K562 (cell line): ENCODE results near the gene FKRP. TPM values are rescaled to one million over a fixed set of nuclear protein-coding genes. Genes with fewer than 3 reads are reported as not detected.
A peak's percentile ranks its signal among the peaks of the same experiment; 100 is the strongest.

Experiments used
- ATAC-seq: fragments of 200-7000 bp; cut with Tn5 transposase; 3 replicates; pipeline ENCODE4 v1.9.1; 2020; ENCODE audit warnings: moderate library complexity
- BruUV-seq: library from RNA; stranded (reverse); fragments of 400-500 nt; replicated peaks from 2 replicates; lab custom pipeline; 2021; lab: Mats Ljungman, UMichigan
- CTCF ChIA-PET: fragments of 300-600 bp; formaldehyde crosslinking; extraction: SDS; loops from one replicate; lab custom pipeline; 2021; ENCODE audit warnings: low intra/inter-chr PET ratio; lab: Yijun Ruan, JAX
- POLR2A ChIA-PET: fragments of 300-600, 350-650 bp; sonication (Branson Sonifier 250); formaldehyde crosslinking; extraction: SDS; loops from one replicate; lab custom pipeline; 2021; ENCODE audit warnings: antibody characterized with exemption, inconsistent platforms; lab: Yijun Ruan, JAX
- DNase-seq, 4 experiments: peaks; one replicate each; pipeline versions ENCODE4 v3.0.0 to v3.0.0-alpha.2; 2011 to 2018; ENCODE audit warnings: low spot score in 3 of 4, mixed read lengths in 3 of 4; ENCODE audit errors: extremely low read depth in 1 of 4
- FAIRE-seq: peaks from 2 replicates; lab custom pipeline; 2011; peaks lifted over from hg19 to GRCh38; lab: Jason Lieb, UNC
- H2AFZ ChIP-seq: 2 replicates; pipeline ENCODE4 v1.6.0; 2011; ENCODE audit warnings: low read depth, low read length, control low read depth, inconsistent platforms
- H3K27ac ChIP-seq: fragments of 200-600 bp; 3 replicates; pipeline ENCODE4 v1.8.0; 2011; ENCODE audit warnings: low read depth, mild to moderate bottlenecking, control low read depth, inconsistent platforms, low read length, moderate library complexity, mixed read lengths; ENCODE audit errors: extremely low read depth
- H3K27me3 ChIP-seq, 2 experiments: fragments of 300-600 bp in 1 of 2; 2 replicates in 1 of 2; 3 replicates in 1 of 2; pipeline versions ENCODE4 v1.6.0 to v1.8.0; 2011; ENCODE audit warnings: inconsistent platforms in 2 of 2, low read length in 2 of 2, mild to moderate bottlenecking in 1 of 2, mixed read lengths in 1 of 2, moderate library complexity in 1 of 2; ENCODE audit not compliant: control insufficient read depth in 2 of 2, insufficient read depth in 2 of 2
- H3K36me3 ChIP-seq: fragments of 300-600 bp; 3 replicates; pipeline ENCODE4 v1.8.0; 2011; ENCODE audit warnings: mild to moderate bottlenecking, low read length, inconsistent platforms; ENCODE audit not compliant: control insufficient read depth, insufficient read depth
- H3K4me1 ChIP-seq, 2 experiments: fragments of 200-600 bp in 1 of 2; replicated peaks in 1 of 2; 2 replicates in 1 of 2; 3 replicates in 1 of 2; pipeline versions ENCODE4 v1.5.1 to v1.8.0; 2011; ENCODE audit warnings: inconsistent platforms in 2 of 2, low read length in 2 of 2, mild to moderate bottlenecking in 1 of 2, mixed read lengths in 1 of 2, moderate library complexity in 1 of 2; ENCODE audit not compliant: control insufficient read depth in 2 of 2, insufficient read depth in 2 of 2
- H3K4me2 ChIP-seq: 2 replicates; pipeline ENCODE4 v1.6.1; 2011; ENCODE audit warnings: low read length, control low read depth, inconsistent platforms, mixed read lengths; ENCODE audit not compliant: insufficient read depth
- H3K4me3 ChIP-seq: fragments of 200-600 bp; sonication (generic), shearing (Covaris generic); 2 replicates; pipeline ENCODE4 v1.5.1; 2016; ENCODE audit warnings: control low read depth, inconsistent platforms
- H3K79me2 ChIP-seq: fragments of 200-600 bp; 3 replicates; pipeline ENCODE4 v1.8.0; 2011; ENCODE audit warnings: low read length, inconsistent platforms; ENCODE audit not compliant: control insufficient read depth, insufficient read depth
- H3K9ac ChIP-seq, 2 experiments: 2 replicates each; pipeline versions ENCODE4 v1.6.0 to v1.6.1; 2011; ENCODE audit warnings: low read depth in 2 of 2, low read length in 2 of 2, control low read depth in 1 of 2, inconsistent platforms in 1 of 2, mild to moderate bottlenecking in 1 of 2, mixed read lengths in 1 of 2; ENCODE audit not compliant: insufficient read depth in 1 of 2
- H3K9me1 ChIP-seq: one replicate; pipeline ENCODE4 v1.6.0; 2011; ENCODE audit warnings: inconsistent platforms, mild to moderate bottlenecking, low read length, moderate library complexity; ENCODE audit not compliant: control insufficient read depth, insufficient read depth
- H3K9me3 ChIP-seq: replicated peaks from 2 replicates; pipeline ENCODE4 v1.5.1; 2011; ENCODE audit warnings: low read depth, low read length, inconsistent platforms; ENCODE audit not compliant: control insufficient read depth, insufficient read depth
- H4K20me1 ChIP-seq: replicated peaks from 2 replicates; pipeline ENCODE4 v1.6.1; 2011; ENCODE audit warnings: low read length, inconsistent platforms, mixed read lengths; ENCODE audit not compliant: control insufficient read depth, insufficient read depth
- FOXA1 ChIP-seq: fragments of 450-650 bp; IDR thresholded peaks from 2 replicates; pipeline ENCODE4 v1.6.1; 2016; ENCODE audit warnings: mild to moderate bottlenecking, borderline replicate concordance
- NR4A1 ChIP-seq, 2 experiments: fragments of 250-450 bp in 1 of 2; fragments of 450-650 bp in 1 of 2; sonication (Bioruptor Pico) in 1 of 2; IDR thresholded peaks; 2 replicates each; pipeline versions ENCODE4 v1.4.0 to v1.6.1; 2016 to 2020; ENCODE audit warnings: mild to moderate bottlenecking in 2 of 2, missing compliant biosample characterization in 1 of 2, missing genetic modification characterization in 1 of 2, moderate library complexity in 1 of 2
- PHB ChIP-seq: fragments of 250-450 bp; sonication (Bioruptor Pico); IDR thresholded peaks from 2 replicates; pipeline ENCODE4 v1.5.0; 2021
- RBFOX2 ChIP-seq: fragments of 200-400 bp; formaldehyde crosslinking; IDR thresholded peaks from 2 replicates; pipeline ENCODE4 v1.6.1; 2017; ENCODE audit warnings: low read depth, mild to moderate bottlenecking, low read length, moderate library complexity
- YBX1 ChIP-seq: fragments of 450-650 bp; IDR thresholded peaks from 2 replicates; pipeline ENCODE4 v1.7.1; 2016; ENCODE audit warnings: mild to moderate bottlenecking
- ZFP36 ChIP-seq: fragments of 150-350 bp; IDR thresholded peaks from 2 replicates; pipeline ENCODE4 v1.6.1; 2018; ENCODE audit warnings: low read length, low read depth; ENCODE audit not compliant: partially characterized antibody
- WGBS: fragments of 100-300 bp; shearing (Covaris generic); methylation state at CpG from one replicate; pipeline ENCODE4 v1.1.6; 2016; ENCODE audit warnings: low coverage, mixed read lengths; ENCODE audit not compliant: insufficient coverage; ENCODE audit errors: missing lambda C conversion rate; 5-methylcytosine and 5-hydroxymethylcytosine counted together
- in situ Hi-C: fragments of 300-500 bp; cut with MboI; formaldehyde crosslinking; loops from 4 replicates; pipeline ENCODE4 v1.15.0; 2018; ENCODE audit warnings: inconsistent platforms, mixed read lengths
- intact Hi-C: fragments of 100-400 bp; cut with micrococcal nuclease; formaldehyde crosslinking; loops from 2 replicates; pipeline ENCODE4 v1.14.2; 2022
- polyA plus RNA-seq, 8 experiments: library from polyadenylated mRNA; depleted of rRNA in 4 of 8; stranded (reverse) in 5 of 8; unstranded in 3 of 8; fragments of >200 nt; fragmentation: Nextera tagmentation in 2 of 8; fragmentation: Illumina TruSeq in 1 of 8; extraction: Ambion mirVana in 2 of 8; extraction: Trizol in 1 of 8; gene quantifications; 2 replicates each; pipeline versions ENCODE4 v1.2.1 to v1.2.3, GENCODE V29; 2011 to 2014; ENCODE audit warnings: inconsistent platforms in 1 of 8, missing spikeins in 1 of 8
- total RNA-seq, 7 experiments: library from RNA; depleted of rRNA in 6 of 7; stranded (reverse); fragments of >200 nt in 6 of 7; fragmentation: Illumina TruSeq in 2 of 7; extraction: Trizol in 2 of 7; gene quantifications; 2 replicates each; pipeline versions ENCODE4 v1.2.1 to v1.2.3, GENCODE V29; 2011 to 2021; ENCODE audit warnings: low replicate concordance in 1 of 7
- TF ChIP-seq, protein P1 (sequence below): sonication (generic); formaldehyde crosslinking; IDR thresholded peaks from 2 replicates; pipeline ENCODE4 v1.8.0; 2023; ENCODE audit warnings: missing genetic modification reagents, mild to moderate bottlenecking, borderline replicate concordance

Gene FKRP
- total and polyA plus RNA-seq, 9 of the 15 experiments (the other 6 are each of a cell fraction or from before 2014, with no cell fraction given): 0.68 to 16.1 (median 6.5) TPM

DNA sequence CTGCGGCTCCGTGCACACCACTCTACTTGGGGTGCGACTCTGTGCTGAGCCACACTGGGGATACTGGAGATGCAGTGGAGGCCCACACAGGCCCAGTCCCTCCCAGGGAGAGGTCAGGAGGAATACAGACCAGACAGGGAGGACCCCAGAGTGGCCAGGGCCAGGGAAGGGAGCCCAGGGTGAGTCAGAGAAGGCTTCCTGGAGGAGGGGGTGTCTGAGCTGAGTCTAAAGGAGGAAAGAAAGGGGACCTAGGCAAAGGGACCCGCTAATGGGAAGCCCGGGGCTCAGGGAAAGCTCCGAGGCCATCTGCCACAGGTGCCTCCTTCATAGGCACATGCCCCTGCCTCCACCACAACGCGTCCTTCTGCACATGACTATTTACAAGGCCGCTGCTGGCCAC lies 15.7 kb upstream of the FKRP start:
- FAIRE-seq: no peak
- peak overlapping the region; percentile 75; the same call in 2 of the 3 replicates for H3K27ac ChIP-seq
- H3K9me3 ChIP-seq: no peaks in the 10 kb centered on the region
- in situ Hi-C loops (no loop called here), intact Hi-C loops (no loop called here)
- ChIA-PET POLR2A (interaction anchor here (0.6 to 2.6 kb wide), 8 partner anchors 9 to 397 kb away, joined by 3 to 12 read pairs (median 5); no protein-coding TSS in a partner anchor), CTCF (interaction anchor here (1.4 kb wide), 1 partner anchor 200 kb away, joined by 4 read pairs; no protein-coding TSS in a partner anchor)
- peaks cover 8% of the 10 kb centered on the region for H3K9me1 ChIP-seq
- no peak for TF ChIP-seq PHB (CRISPR knock-in tag)
- peak; percentile 70 for TF ChIP-seq ZFP36
- H4K20me1 ChIP-seq: peaks cover 37% of the 10 kb centered on the region
- H3K4me3 ChIP-seq: no peak overlapping the region
- peaks cover 26 to 68% of the 10 kb centered on the region in 2 experiments for H3K4me1 ChIP-seq
- no peaks in the 10 kb centered on the region for H3K27me3 ChIP-seq
- H3K36me3 ChIP-seq: peaks cover 99% of the 10 kb centered on the region
- WGBS: 87% methylated on average over 9 of the region's 9 CpGs
- H3K79me2 ChIP-seq: peaks cover 62% of the 10 kb centered on the region
- H3K4me2 ChIP-seq: no peak overlapping the region
- ATAC-seq: no peak
- DNase-seq: no peak
- BruUV-seq: no TSS peak
- H2AFZ ChIP-seq: no peak overlapping the region
- peak overlapping the region; percentile 13 to 67; a peak in 3 of 4 replicates for H3K9ac ChIP-seq

DNA sequence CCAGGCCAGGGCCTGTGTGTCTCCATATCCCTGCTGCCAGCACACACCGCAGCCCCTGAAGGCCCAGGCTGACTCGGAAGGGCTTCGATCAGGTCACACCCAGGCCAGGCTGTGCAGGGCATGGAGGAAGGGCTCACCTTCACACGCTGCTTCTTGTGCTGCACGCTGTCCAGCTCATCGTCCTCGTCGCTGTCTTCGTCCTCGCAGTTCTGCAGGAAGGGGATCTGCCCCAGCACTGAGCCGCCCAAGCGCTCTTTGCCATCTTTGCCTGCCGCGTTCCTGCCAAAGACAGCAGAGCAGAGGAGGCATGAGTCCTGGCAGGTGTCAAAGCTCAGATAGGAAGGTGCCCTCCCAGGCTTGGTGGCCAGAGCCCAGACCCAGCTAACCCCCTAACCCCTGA lies 15.3 kb upstream of the FKRP start:
- H3K4me2 ChIP-seq: no peak overlapping the region
- H3K27ac ChIP-seq: peak overlapping the region; percentile 75
- H3K9me3 ChIP-seq: no peaks in the 10 kb centered on the region
- no peak for ATAC-seq
- ChIA-PET POLR2A (interaction anchor here (0.6 to 2.0 kb wide), 10 partner anchors 9 to 397 kb away, joined by 3 to 12 read pairs (median 4); no protein-coding TSS in a partner anchor), CTCF (no interaction called here)
- H4K20me1 ChIP-seq: peaks cover 37% of the 10 kb centered on the region
- no TSS peak for BruUV-seq
- FAIRE-seq: no peak
- TF ChIP-seq YBX1 (no peak), NR4A1 (CRISPR knock-in tag; IDR thresholded peaks at IDR 0.05) (0 out of 2 replicates have a peak, but pooled peaks have one; percentile 36), NR4A1 (tag; IDR thresholded peaks at IDR 0.05) (no peak), RBFOX2 (0 out of 2 replicates have a peak, but pooled peaks have one; percentile 45), FOXA1 (no peak)
- TF ChIP-seq, protein P1, sequence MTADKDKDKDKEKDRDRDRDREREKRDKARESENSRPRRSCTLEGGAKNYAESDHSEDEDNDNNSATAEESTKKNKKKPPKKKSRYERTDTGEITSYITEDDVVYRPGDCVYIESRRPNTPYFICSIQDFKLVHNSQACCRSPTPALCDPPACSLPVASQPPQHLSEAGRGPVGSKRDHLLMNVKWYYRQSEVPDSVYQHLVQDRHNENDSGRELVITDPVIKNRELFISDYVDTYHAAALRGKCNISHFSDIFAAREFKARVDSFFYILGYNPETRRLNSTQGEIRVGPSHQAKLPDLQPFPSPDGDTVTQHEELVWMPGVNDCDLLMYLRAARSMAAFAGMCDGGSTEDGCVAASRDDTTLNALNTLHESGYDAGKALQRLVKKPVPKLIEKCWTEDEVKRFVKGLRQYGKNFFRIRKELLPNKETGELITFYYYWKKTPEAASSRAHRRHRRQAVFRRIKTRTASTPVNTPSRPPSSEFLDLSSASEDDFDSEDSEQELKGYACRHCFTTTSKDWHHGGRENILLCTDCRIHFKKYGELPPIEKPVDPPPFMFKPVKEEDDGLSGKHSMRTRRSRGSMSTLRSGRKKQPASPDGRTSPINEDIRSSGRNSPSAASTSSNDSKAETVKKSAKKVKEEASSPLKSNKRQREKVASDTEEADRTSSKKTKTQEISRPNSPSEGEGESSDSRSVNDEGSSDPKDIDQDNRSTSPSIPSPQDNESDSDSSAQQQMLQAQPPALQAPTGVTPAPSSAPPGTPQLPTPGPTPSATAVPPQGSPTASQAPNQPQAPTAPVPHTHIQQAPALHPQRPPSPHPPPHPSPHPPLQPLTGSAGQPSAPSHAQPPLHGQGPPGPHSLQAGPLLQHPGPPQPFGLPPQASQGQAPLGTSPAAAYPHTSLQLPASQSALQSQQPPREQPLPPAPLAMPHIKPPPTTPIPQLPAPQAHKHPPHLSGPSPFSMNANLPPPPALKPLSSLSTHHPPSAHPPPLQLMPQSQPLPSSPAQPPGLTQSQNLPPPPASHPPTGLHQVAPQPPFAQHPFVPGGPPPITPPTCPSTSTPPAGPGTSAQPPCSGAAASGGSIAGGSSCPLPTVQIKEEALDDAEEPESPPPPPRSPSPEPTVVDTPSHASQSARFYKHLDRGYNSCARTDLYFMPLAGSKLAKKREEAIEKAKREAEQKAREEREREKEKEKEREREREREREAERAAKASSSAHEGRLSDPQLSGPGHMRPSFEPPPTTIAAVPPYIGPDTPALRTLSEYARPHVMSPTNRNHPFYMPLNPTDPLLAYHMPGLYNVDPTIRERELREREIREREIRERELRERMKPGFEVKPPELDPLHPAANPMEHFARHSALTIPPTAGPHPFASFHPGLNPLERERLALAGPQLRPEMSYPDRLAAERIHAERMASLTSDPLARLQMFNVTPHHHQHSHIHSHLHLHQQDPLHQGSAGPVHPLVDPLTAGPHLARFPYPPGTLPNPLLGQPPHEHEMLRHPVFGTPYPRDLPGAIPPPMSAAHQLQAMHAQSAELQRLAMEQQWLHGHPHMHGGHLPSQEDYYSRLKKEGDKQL (CRISPR knock-in tag): no peak
- TF ChIP-seq, all 486 proteins: peak for 2
- intact Hi-C loops: no loop called here
- Histone ChIP-seq H3K9ac (peak overlapping the region; percentile 13 to 67; a peak in 3 of 4 replicates), H3K4me1 (peaks cover 26 to 65% of the 10 kb centered on the region in 2 experiments), H2AFZ (no peak overlapping the region), H3K36me3 (peaks cover 98% of the 10 kb centered on the region), H3K27me3 (no peaks in the 10 kb centered on the region), H3K79me2 (peaks cover 66% of the 10 kb centered on the region), H3K4me3 (no peak overlapping the region), H3K9me1 (peaks cover 8% of the 10 kb centered on the region)
- WGBS: 93% methylated on average over 12 of the region's 14 CpGs
- DNase-seq: no peak
- in situ Hi-C loops: no loop called here
